Stimulated activated CD4-positive, alpha-beta T cell treated with anti-CD3 and anti-CD28 coated beads, Interleukin-12 subunit alpha, Interleukin-12 subunit beta, amount 100 ng/mL, for 4 hours (primary cell): ENCODE results near the gene ACTRT1.

Experiments used
- DNase-seq: peaks from one replicate; pipeline ENCODE4 v3.0.0-alpha.2; 2020

ACTRT1 gene

GRCh38 chrX:128052303-128052702 is at the start of gene ACTRT1:
Gene ACTRT1 (minus strand): TSS chrX:128052403. CDS start chrX:128052206, 197 bp downstream.
- no peak for DNase-seq

- DNase-seq = no peak
These were observed 26.3 kb upstream of the ACTRT1 start for GRCh38 chrX:128078545-128078944.

GRCh38 chrX:128057421-128057820 is 5.2 kb upstream of the ACTRT1 start:
- DNase-seq = no peak

GRCh38 chrX:128051526-128051925 is 677 bp downstream of the ACTRT1 start:
- no peak for DNase-seq

DNA sequence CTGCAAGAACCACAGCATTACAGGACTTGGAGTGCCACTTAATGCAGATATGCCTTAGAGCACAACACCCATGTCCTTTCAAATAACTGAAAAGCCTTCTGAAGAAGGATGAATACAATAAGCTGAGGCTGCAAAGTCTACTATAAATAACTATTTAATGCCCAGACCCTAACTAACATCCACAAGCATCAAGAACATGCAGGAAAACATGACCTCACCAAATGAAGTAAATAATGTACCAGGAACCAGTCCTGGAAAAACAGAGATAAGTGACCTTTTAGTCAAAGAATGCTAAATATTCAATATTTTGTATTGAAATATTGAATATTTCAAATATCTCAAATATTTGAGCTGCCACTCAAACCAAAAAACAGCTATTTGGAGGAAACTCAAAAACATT is 16.9 kb downstream of the ACTRT1 start:
- no peak for DNase-seq

GRCh38 chrX:128021566-128021965 is 30.6 kb downstream of the ACTRT1 start:
- no peak for DNase-seq

DNA sequence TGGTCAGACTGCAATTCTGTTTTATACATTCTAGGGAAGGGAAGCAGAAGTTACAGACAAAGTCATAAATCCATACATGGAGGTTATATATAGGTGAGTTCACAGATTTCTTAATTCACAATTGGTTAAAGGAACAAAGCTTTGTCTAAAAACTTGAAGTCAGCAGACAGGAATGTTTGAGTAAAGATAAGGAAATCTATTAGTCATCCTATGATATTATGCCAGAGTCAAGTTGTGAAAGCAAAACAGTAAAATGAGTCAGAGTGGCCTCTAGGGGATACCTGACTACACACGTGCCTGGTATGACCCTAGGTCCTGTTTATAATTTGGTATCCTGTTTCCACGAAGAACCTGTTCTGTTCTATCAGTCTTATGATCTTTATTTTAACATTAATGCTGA is 31.5 kb downstream of the ACTRT1 start:
- no peak for DNase-seq

- DNase-seq = no peak
These were observed 33.0 kb downstream of the ACTRT1 start for GRCh38 chrX:128019218-128019617.

- no peak for DNase-seq
These were observed 40.2 kb downstream of the ACTRT1 start for GRCh38 chrX:128012015-128012414.

GRCh38 chrX:128007882-128008281 is 44.3 kb downstream of the ACTRT1 start:
- DNase-seq = no peak
